ENCODE measurements around the gene TSHR.
"Not testable (repeated sequence)": the region's sequence is repeated elsewhere in the genome, so short reads cannot be mapped to it uniquely, and the experiment has no call there.

GRCh38 chr14:81113945-81114820, 158.8 kb downstream of the TSHR start:
- TF ChIP-seq POLR2A, CTCF, POLR2AphosphoS5 (IDR thresholded peaks at IDR 0.05): not testable (repeated sequence)
